MM.1S (cell line): Measurements from ENCODE around the gene MCF2L2.

ENCODE experiments used
- DNase-seq: peaks from one replicate; pipeline ENCODE4 v3.0.0-alpha.2; 2015
- H2AFZ ChIP-seq: fragments of 300-600 bp; sonication (generic); 2 replicates; pipeline ENCODE4 v1.6.0; 2016; ENCODE audit warnings: antibody characterized with exemption, low read length
- H3F3A ChIP-seq: fragments of 300-600 bp; sonication (generic); 2 replicates; pipeline ENCODE4 v1.6.1; 2016; ENCODE audit warnings: mild to moderate bottlenecking, antibody characterized with exemption, low read length, moderate library complexity, mixed read lengths; ENCODE audit not compliant: insufficient read depth
- H3K27ac ChIP-seq: fragments of 300-600 bp; sonication (generic); 2 replicates; pipeline ENCODE4 v1.5.1; 2016; ENCODE audit warnings: mild to moderate bottlenecking, low read length
- H3K27me3 ChIP-seq: fragments of 300-600 bp; sonication (generic); replicated peaks from 2 replicates; pipeline ENCODE4 v1.6.0; 2016; ENCODE audit warnings: low read length; ENCODE audit not compliant: insufficient read depth
- H3K36me3 ChIP-seq: fragments of 300-600 bp; sonication (generic); replicated peaks from 2 replicates; pipeline ENCODE4 v1.6.1; 2016; ENCODE audit warnings: mild to moderate bottlenecking, low read length, mixed read lengths; ENCODE audit not compliant: insufficient read depth
- H3K4me1 ChIP-seq: fragments of 300-600 bp; sonication (generic); 2 replicates; pipeline ENCODE4 v1.6.1; 2016; ENCODE audit warnings: low read length, mixed read lengths
- H3K4me2 ChIP-seq: fragments of 300-600 bp; sonication (generic); 2 replicates; pipeline ENCODE4 v1.6.0; 2016; ENCODE audit warnings: low read depth, low read length
- H3K4me3 ChIP-seq: fragments of 300-600 bp; sonication (generic); 2 replicates; pipeline ENCODE4 v1.5.1; 2016; ENCODE audit warnings: low read length, mixed read lengths
- H3K79me2 ChIP-seq: fragments of 300-600 bp; sonication (generic); 2 replicates; pipeline ENCODE4 v1.6.1; 2016; ENCODE audit warnings: mixed run types, low read length, mixed read lengths
- H3K9ac ChIP-seq: fragments of 300-600 bp; sonication (generic); 2 replicates; pipeline ENCODE4 v1.6.1; 2016; ENCODE audit warnings: low read length, mixed read lengths
- H3K9me2 ChIP-seq: fragments of 300-600 bp; sonication (generic); replicated peaks from 2 replicates; pipeline ENCODE4 v1.6.1; 2016; ENCODE audit warnings: mild to moderate bottlenecking, low read length, mixed read lengths; ENCODE audit not compliant: insufficient read depth
- H3K9me3 ChIP-seq: fragments of 300-600 bp; sonication (generic); replicated peaks from 2 replicates; pipeline ENCODE4 v1.6.1; 2016; ENCODE audit warnings: mild to moderate bottlenecking, low read length, mixed read lengths; ENCODE audit not compliant: insufficient read depth
- H4K20me1 ChIP-seq: fragments of 300-600 bp; sonication (generic); 2 replicates; pipeline ENCODE4 v1.6.1; 2016; ENCODE audit warnings: mild to moderate bottlenecking, low read length, moderate library complexity, mixed read lengths; ENCODE audit not compliant: insufficient read depth
- EZH2 ChIP-seq: fragments of 300-600 bp; sonication (generic); optimal IDR thresholded peaks from 2 replicates; pipeline ENCODE3; 2017; ENCODE audit warnings: low read depth, mild to moderate bottlenecking, antibody characterized with exemption, low read length, mixed read lengths
- EZH2phosphoT487 ChIP-seq: fragments of 300-600 bp; sonication (generic); IDR thresholded peaks from 2 replicates; pipeline ENCODE4 v1.6.1; 2018; ENCODE audit warnings: antibody characterized with exemption, low read length
- TF ChIP-seq, protein P1 (sequence below): fragments of 300-600 bp; sonication (generic); IDR thresholded peaks from 2 replicates; pipeline ENCODE4 v1.5.1; 2016; ENCODE audit warnings: antibody characterized with exemption, low read length, mixed read lengths

Gene MCF2L2

DNA sequence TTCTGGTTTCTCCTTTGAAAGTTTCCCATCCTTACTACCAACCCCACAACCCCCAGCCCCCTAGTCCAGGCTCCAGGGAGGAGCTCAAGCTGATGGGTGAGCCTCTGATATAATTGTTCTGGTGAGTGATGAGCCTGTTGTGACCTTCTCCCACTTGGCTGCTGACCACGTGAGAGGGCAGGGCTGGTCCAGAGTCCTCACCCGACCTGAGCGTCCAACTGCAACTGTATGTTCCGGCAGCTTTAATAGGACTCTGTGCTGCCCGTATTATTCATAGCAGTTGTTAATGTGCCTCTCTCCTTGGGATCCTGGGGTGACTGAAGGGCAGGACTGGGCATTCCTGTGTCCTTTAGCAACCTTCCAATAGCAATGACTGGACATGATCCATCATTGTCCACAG is 119.1 kb downstream of the MCF2L2 start:
- Histone ChIP-seq H4K20me1 (no peaks in the 10 kb centered on the region), H3K9ac (no peak overlapping the region), H3K4me1 (peaks cover 25% of the 10 kb centered on the region), H3F3A (peaks cover 26% of the 10 kb centered on the region), H3K4me3 (no peak overlapping the region), H3K27me3 (no peaks in the 10 kb centered on the region), H3K4me2 (no peak overlapping the region), H2AFZ (no peak overlapping the region), H3K79me2 (no peaks in the 10 kb centered on the region), H3K9me2 (no peaks in the 10 kb centered on the region), H3K36me3 (no peaks in the 10 kb centered on the region), H3K27ac (no peak overlapping the region), H3K9me3 (no peaks in the 10 kb centered on the region)
- TF ChIP-seq EZH2phosphoT487 = no peak
- no peak for TF ChIP-seq EZH2
- TF ChIP-seq, protein P1, sequence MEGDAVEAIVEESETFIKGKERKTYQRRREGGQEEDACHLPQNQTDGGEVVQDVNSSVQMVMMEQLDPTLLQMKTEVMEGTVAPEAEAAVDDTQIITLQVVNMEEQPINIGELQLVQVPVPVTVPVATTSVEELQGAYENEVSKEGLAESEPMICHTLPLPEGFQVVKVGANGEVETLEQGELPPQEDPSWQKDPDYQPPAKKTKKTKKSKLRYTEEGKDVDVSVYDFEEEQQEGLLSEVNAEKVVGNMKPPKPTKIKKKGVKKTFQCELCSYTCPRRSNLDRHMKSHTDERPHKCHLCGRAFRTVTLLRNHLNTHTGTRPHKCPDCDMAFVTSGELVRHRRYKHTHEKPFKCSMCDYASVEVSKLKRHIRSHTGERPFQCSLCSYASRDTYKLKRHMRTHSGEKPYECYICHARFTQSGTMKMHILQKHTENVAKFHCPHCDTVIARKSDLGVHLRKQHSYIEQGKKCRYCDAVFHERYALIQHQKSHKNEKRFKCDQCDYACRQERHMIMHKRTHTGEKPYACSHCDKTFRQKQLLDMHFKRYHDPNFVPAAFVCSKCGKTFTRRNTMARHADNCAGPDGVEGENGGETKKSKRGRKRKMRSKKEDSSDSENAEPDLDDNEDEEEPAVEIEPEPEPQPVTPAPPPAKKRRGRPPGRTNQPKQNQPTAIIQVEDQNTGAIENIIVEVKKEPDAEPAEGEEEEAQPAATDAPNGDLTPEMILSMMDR = no peak
- DNase-seq = peak; percentile 2

DNA sequence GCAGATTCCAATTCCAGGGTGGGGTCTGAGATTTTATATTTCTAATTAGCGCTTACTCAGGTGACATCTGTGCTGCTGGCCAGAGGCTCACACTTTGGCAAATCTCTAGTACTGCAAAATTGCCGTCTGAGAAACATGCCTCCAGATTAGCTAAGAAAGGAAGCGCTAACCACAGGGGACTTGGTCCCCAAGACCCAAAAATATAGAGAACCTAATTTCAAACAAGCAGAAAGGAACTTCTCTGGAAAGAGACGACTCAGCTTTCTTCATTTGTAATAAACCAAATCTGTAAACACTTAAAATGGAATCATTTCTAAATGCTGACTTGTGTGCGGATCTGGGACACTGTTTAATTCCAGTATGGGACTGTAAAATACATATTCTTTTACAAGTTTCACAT is 119.7 kb downstream of the MCF2L2 start:
- H3K36me3 ChIP-seq = no peaks in the 10 kb centered on the region
- H3K27me3 ChIP-seq = no peaks in the 10 kb centered on the region
- H3K79me2 ChIP-seq = no peaks in the 10 kb centered on the region
- H3K4me1 ChIP-seq = peaks cover 25% of the 10 kb centered on the region
- H2AFZ ChIP-seq = no peak overlapping the region
- no peak overlapping the region for H3K4me2 ChIP-seq
- no peak for TF ChIP-seq EZH2phosphoT487
- TF ChIP-seq, protein P1 = no peak
- no peak for TF ChIP-seq EZH2
- peaks cover 26% of the 10 kb centered on the region for H3F3A ChIP-seq
- no peaks in the 10 kb centered on the region for H3K9me3 ChIP-seq
- no peaks in the 10 kb centered on the region for H4K20me1 ChIP-seq
- no peak for DNase-seq
- H3K27ac ChIP-seq = no peak overlapping the region
- H3K4me3 ChIP-seq = no peak overlapping the region
- no peak overlapping the region for H3K9ac ChIP-seq
- no peaks in the 10 kb centered on the region for H3K9me2 ChIP-seq

DNA sequence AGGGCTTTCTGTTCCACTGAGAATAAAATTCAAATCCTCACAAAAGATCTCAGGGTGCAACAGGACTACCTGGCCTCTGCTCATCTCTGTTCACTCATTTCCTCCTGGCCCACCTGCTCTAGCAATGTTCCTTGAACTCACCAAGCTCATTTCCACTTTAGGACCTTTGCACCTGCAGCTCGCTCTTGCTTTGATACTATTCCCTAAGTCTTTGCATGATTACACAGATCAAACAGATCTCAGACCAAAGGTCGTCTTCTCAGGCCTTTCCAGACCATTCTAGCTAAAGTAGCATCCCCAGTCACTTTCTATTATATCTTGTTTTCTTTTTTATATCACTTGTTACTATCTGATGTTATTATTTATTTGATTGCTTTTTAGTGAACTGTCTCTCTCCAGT is 120.7 kb downstream of the MCF2L2 start:
- DNase-seq = no peak
- Histone ChIP-seq H3F3A (peaks cover 26% of the 10 kb centered on the region), H3K9ac (no peak overlapping the region), H3K9me2 (no peaks in the 10 kb centered on the region), H3K27me3 (no peaks in the 10 kb centered on the region), H2AFZ (no peak overlapping the region), H4K20me1 (no peaks in the 10 kb centered on the region), H3K79me2 (no peaks in the 10 kb centered on the region), H3K9me3 (no peaks in the 10 kb centered on the region), H3K4me3 (peak overlapping the region; percentile 14; the same call in 1 of the 2 replicates), H3K27ac (peak overlapping the region; percentile 73; the same call in 1 of the 2 replicates), H3K36me3 (no peaks in the 10 kb centered on the region), H3K4me1 (peaks cover 25% of the 10 kb centered on the region), H3K4me2 (peak overlapping the region; percentile 56)
- TF ChIP-seq EZH2phosphoT487 (no peak), EZH2 (no peak)
- TF ChIP-seq, protein P1 = no peak
